Erythroblast (primary cell): ENCODE measurements around the gene GFOD2.

Source experiments
- DNase-seq, 2 experiments: peaks; one replicate each; lab custom pipeline; 2025; lab: John Stamatoyannopoulos, UW
- GATA1 ChIP-seq: IDR thresholded peaks from 2 replicates; pipeline ENCODE4 v1.6.1; 2011; ENCODE audit warnings: low read depth, mild to moderate bottlenecking, control low read depth, low read length, moderate library complexity
- POLR2A ChIP-seq: IDR thresholded peaks from 2 replicates; pipeline ENCODE4 v1.6.1; 2011; ENCODE audit warnings: mild to moderate bottlenecking, low read length

The GFOD2 gene

GRCh38 chr16:67659675-67660563 is 59.2 kb downstream of the GFOD2 start, which contains the start of gene ACD:
Gene ACD, minus strand, starts transcription at chr16:67660260. Its CDS starts 40 bp downstream, at chr16:67660220.
- TF ChIP-seq GATA1 (no peak), POLR2A (peak; percentile 90)
- DNase-seq = peak; percentile 92 to 95

- TF ChIP-seq POLR2A (no peak), GATA1 (no peak)
- no peak for DNase-seq
These were observed 60.1 kb downstream of the GFOD2 start for GRCh38 chr16:67658849-67659674.

DNA sequence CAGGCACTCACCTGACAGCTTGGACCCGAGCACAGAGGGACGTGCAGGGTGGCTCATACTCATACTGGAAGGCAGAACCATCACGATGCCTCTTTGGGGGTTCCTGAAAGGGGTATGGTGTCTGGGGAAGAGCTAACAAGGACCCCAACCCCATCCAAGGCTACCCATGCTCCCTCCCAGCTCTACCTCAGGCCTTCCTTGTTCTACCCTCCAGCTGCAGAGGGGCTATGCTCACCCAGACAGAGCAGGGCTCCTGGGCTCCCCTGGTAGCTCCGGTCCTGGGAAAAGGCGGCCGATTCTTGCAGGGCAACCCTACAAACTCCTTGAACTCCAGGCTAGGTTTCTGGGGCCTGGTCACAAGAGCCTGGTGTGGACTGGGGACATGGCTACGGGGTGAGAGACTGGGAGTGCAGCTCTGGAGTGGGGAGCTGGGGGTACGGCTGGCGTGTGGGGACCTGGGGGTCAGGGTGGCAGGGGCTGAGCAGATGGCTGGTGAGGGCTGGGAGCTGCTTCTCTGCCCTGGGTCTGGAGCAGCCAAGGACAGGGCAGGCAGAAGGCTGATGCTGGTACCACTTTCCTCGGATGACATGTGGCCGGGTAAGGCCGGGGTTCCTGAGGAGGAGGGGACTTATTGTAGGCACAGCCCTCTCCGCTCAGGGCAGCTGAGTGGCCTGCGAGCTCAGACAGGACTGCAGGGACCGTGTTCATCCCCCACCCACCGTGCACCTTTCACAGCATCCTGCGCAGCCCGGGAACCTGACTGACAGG is 61.2 kb downstream of the GFOD2 start:
- no peak for DNase-seq
- TF ChIP-seq POLR2A (no peak), GATA1 (no peak)

GRCh38 chr16:67657017-67657608 is 62.0 kb downstream of the GFOD2 start:
- TF ChIP-seq POLR2A (no peak), GATA1 (no peak)
- no peak for DNase-seq

DNA sequence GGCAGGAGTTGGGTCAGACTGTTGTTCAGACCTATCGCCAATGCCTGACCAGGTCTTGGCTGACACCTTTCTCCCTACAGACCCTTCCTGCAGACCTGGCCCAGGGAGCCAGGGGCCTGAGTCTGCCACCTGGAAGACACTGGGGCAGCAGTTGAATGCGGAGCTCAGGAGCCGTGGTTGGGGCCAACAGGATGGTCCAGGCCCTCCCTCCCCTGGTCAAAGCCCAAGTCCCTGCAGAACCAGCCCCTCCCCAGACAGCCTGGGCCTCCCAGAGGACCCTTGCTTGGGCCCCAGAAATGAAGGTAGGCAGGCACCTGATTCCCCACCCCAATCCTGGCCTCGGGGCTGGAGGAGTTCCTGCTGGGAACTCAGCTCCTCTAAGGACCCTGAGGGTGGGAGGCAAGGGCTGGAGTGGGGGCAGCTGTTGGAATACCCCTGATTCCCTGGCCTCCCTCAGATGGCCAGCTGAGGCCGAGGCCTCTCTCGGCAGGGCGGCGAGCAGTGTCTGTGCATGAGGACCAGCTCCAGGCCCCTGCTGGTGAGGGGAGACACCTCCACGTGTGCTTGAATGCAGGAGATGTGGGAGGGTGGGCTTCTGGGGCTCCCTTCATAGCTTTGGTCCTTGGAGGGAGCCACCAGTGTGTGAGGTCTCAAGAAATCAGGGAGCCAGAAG is 62.6 kb downstream of the GFOD2 start:
- TF ChIP-seq GATA1 = no peak
- DNase-seq = no peak

DNA sequence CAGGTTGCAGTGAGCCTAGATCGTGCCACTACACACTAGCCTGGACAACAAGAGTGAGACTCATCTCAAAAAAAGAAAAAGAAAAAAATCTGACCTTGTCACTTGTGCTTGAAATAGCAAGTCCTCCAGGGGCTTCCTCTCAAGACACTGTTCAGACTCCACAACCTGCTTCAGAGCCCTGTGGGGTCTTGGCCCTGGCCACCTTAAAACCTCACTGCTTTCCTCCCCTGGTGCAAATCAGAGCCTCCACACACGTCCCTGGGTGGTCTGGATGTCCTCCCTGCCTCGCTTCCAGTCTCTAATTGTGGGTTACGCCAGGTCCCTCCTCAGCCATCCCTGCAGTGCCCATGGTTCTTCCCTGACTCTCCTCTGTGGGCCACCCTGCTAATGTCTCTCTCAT is 63.8 kb downstream of the GFOD2 start:
- DNase-seq = no peak
- TF ChIP-seq POLR2A (no peak), GATA1 (no peak)

GRCh38 chr16:67654403-67654911 is 64.7 kb downstream of the GFOD2 start:
- no peak for DNase-seq
- TF ChIP-seq GATA1 (no peak), POLR2A (no peak)

DNA sequence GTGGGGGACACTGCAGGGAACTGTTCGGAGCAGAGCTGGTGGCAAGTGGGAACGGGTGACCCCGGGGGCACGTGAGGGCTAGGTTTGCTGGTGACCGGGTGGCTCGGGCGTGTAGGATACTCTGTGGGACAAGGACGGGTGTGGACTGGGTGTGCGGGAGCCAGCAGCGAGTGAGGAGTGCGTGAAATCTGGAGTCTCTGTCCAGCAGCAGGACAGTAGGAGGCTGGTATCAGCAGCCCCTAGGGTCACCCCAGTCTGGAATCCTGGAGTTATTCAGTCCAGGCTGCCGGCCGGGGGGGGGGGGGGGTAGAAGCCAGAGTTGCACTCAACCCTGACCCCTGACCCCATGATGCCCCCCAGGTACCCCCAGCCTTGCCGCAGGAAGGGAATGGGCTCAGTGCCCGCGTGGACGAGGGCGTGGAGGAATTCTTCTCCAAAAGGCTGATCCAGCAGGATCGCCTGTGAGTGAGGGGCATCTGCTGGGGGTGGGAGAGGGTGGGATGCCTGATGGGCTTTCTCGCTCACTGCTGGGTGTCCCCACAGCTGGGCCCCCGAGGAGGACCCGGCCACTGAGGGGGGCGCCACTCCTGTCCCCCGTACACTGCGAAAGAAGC is 65.2 kb downstream of the GFOD2 start:
- TF ChIP-seq POLR2A (no peak), GATA1 (no peak)
- no peak for DNase-seq

DNA sequence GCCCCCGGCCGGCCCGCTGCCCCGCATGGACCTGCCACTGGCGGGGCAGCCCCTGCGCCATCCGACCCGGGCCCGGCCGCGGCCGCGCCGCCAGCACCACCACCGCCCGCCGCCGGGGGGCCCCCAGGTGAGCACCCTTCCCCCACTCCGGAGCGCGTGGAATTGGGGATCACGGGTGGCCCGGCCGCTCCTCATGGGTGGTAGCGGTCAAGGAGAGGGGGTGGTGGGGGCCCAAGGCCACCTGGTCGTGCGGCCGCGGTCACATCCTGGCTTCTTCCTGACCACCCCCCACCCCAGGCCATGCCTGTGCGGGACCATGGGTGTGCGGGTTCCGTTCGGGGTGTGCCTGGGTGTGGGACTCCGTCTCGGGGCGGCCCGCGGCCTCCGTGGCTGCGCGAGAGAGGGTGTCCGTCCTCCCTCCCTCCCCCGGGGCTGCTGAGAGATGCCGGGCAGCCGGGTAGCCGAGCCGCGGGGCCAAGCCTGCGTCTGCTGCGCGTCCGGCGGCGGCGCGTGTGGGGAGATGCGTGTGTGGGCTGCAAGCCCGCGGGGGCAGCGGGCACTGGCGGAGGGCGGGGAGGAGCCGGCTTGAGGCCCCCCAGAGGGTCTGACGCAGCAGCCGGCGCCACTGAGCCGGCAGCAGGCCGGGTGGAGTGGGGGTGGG is 65.9 kb downstream of the GFOD2 start:
- no peak for TF ChIP-seq GATA1

GRCh38 chr16:67652578-67653127 is 66.5 kb downstream of the GFOD2 start:
- peak; percentile 65 to 74 for DNase-seq
- TF ChIP-seq POLR2A (no peak), GATA1 (no peak)

More for the DNA sequence above, 65.9 kb downstream of the GFOD2 start:
- no peak for DNase-seq

DNA sequence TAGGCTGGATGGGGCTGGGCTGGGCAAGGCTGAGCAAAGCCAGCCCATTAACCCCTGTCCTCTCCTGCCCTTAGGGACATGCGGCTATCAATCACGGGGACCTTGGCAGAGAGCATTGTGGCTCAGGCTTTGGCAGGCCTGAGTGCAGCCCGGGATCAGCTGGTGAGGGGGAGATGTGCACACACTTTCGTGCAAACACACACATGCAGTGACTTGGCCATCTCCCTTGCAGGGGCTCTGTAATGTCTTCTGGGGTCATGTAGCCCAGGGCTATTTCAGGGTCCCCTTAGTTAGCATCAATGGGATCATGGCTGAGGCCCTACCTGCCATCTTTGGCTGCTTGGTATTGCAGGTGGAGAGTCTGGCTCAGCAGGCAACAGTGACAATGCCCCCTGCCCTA is 67.3 kb downstream of the GFOD2 start:
- no peak for TF ChIP-seq POLR2A
- TF ChIP-seq GATA1 = no peak
- DNase-seq = no peak
